C4-2B (cell line): ENCODE data around the gene CCDC6.

ENCODE experiments used
- H3K27ac ChIP-seq: fragments of 450-650 bp; 2 replicates; pipeline ENCODE4 v1.5.1; 2017
- ZFX ChIP-seq: fragments of 450-650 bp; IDR thresholded peaks from 2 replicates; pipeline ENCODE4 v1.6.1; 2017
- TF ChIP-seq, protein P1 (sequence below): fragments of 450-650 bp; conservative IDR thresholded peaks from 2 replicates; pipeline ENCODE4 v1.5.1; 2017; ENCODE audit warnings: mild to moderate bottlenecking

Gene CCDC6

DNA sequence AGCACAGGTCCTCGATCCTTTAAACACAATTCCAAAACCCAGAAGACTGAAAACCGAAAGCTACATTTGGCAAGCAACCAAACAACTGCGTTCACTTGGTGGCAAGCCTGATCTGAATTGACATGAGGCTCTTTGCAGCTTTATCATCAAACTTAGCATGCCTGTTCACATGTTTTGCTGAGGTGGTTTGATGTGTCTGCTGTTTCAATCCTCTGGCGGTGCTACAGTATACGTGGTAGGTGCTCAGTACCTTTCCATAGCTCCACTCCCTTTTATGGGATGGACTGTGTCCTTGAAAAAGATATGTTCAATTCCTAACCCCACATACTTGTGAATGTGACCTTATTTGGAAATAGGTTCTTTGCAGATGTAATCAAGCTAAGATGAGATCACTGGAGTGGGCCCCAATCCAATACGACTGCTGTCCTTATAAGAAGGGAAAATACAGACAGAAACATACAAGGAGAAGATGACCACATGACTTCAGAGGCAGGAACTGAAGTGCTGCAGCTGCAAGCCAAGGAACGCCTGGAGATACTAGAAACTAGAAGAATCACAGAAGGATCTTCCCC is 33.4 kb downstream of the CCDC6 start:
- no peak for TF ChIP-seq ZFX
- TF ChIP-seq, protein P1, sequence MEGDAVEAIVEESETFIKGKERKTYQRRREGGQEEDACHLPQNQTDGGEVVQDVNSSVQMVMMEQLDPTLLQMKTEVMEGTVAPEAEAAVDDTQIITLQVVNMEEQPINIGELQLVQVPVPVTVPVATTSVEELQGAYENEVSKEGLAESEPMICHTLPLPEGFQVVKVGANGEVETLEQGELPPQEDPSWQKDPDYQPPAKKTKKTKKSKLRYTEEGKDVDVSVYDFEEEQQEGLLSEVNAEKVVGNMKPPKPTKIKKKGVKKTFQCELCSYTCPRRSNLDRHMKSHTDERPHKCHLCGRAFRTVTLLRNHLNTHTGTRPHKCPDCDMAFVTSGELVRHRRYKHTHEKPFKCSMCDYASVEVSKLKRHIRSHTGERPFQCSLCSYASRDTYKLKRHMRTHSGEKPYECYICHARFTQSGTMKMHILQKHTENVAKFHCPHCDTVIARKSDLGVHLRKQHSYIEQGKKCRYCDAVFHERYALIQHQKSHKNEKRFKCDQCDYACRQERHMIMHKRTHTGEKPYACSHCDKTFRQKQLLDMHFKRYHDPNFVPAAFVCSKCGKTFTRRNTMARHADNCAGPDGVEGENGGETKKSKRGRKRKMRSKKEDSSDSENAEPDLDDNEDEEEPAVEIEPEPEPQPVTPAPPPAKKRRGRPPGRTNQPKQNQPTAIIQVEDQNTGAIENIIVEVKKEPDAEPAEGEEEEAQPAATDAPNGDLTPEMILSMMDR, result no peak
- H3K27ac ChIP-seq, result no peak overlapping the region; the same call in 1 of the 2 replicates

DNA sequence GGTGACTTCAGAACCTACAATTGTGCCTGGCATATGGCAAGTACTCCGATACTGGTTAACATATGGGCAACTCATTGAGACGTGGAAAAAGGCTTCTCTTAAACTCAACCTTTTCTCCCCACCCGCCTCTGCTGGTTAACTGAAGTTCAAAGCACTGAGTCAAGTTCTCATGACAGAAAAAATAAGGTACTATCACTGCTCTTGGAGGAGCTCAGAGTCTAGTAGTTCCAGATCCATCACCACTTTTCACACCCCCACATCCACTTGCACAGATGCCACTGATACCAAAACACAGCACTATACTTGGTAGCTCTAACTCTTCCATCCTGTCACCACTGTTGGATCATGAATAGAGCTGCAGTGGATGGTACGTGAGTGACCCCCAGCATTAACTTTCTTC is 36.2 kb downstream of the CCDC6 start:
- H3K27ac ChIP-seq, result no peak overlapping the region
- TF ChIP-seq ZFX, result no peak
- TF ChIP-seq, protein P1, result no peak

GRCh38 chr10:59869594-59869940 is 36.8 kb downstream of the CCDC6 start:
- H3K27ac ChIP-seq, result no peak overlapping the region
- TF ChIP-seq, protein P1, result no peak
- no peak for TF ChIP-seq ZFX

DNA sequence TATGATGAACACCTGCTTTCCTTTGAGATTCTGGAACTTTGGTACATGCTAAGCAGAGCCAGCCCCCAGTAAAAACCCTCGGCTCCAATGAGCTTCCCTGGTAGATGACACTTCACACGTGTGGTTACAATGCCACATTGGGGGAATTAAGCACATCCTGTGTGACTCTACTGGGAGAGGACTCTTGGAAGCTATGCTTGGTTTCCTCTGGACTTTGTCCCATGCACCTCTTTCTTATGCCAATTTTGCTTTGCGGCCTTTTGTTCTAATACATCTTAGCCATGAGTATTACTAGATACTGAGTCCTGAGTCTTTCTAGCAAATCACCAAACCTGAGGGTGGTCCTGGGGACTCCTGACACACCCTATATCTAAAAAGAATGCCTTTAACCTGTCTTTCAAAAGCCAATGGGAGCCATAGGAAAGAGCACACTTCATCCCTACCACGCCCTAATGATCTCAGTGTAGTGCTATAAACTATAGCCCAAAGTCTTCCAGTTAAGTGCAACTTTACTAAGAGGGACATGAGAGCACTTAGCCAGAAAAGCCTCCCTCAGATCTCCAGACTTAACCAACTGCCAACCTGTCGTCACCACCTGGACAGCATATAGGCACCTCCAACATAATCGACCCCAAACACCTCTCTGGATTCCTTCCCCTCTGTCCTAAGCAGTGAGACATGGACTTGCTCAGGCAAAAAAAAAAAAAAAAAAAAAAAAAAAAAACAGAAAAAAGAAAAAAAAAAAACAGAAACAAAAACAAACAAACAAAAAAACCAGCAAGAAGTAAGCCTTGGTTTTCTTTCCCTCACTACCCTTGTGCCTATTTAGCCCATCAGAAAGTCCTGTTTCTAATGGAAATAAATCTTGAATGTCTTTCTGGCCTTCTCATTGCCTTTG is 37.4 kb downstream of the CCDC6 start:
- TF ChIP-seq, protein P1, result no peak
- no peak for TF ChIP-seq ZFX
- H3K27ac ChIP-seq, result no peak overlapping the region

GRCh38 chr10:59867590-59867989 is 38.8 kb downstream of the CCDC6 start:
- TF ChIP-seq ZFX, result no peak
- TF ChIP-seq, protein P1, result no peak
- H3K27ac ChIP-seq, result no peak overlapping the region

- no peak overlapping the region for H3K27ac ChIP-seq
- TF ChIP-seq, protein P1, result peak; percentile 67
- no peak for TF ChIP-seq ZFX
These were observed 41.3 kb downstream of the CCDC6 start for GRCh38 chr10:59865101-59865500.
